ENCODE measurements around the gene SCEL.

GRCh38 chr13:77583581-77583980 is 48.1 kb downstream of the SCEL start:
- TF ChIP-seq CTCF (IDR thresholded peaks at IDR 0.05; ENCODE audit: poor library complexity), result no peak
- TF ChIP-seq EZH2 (IDR thresholded peaks at IDR 0.05; ENCODE audit: borderline replicate concordance), result no peak
- no peak for TF ChIP-seq EZH2phosphoT487 (IDR thresholded peaks at IDR 0.05; ENCODE audit: low read depth, severe bottlenecking, unreplicated experiment)

All from hepatocyte (in vitro differentiated cells).